ENCODE data around the gene SYNGR2.

GRCh38 chr17:78205124-78205775, 36.9 kb downstream of the SYNGR2 start:
- TF ChIP-seq SNAI2 (CRISPR knock-in tag; IDR thresholded peaks at IDR 0.05), result no peak
- TF ChIP-seq POU6F1 (CRISPR knock-in tag; IDR thresholded peaks at IDR 0.05; ENCODE audit: borderline replicate concordance, low read depth), result no peak
